GM12873 (cell line): ENCODE data around the gene SMIM11.
"Not testable (repeated sequence)": the region's sequence is repeated elsewhere in the genome, so short reads cannot be mapped to it uniquely, and the experiment has no call there.

Source experiments
- TF ChIP-seq, protein P1 (sequence below): IDR thresholded peaks from 2 replicates; pipeline ENCODE4 v1.5.1; 2012; ENCODE audit warnings: low read depth, mild to moderate bottlenecking, moderate library complexity, low read length, control low read depth; ENCODE audit not compliant: insufficient read depth; ENCODE audit errors: missing control alignments

The SMIM11 gene, protein sequence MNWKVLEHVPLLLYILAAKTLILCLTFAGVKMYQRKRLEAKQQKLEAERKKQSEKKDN

DNA sequence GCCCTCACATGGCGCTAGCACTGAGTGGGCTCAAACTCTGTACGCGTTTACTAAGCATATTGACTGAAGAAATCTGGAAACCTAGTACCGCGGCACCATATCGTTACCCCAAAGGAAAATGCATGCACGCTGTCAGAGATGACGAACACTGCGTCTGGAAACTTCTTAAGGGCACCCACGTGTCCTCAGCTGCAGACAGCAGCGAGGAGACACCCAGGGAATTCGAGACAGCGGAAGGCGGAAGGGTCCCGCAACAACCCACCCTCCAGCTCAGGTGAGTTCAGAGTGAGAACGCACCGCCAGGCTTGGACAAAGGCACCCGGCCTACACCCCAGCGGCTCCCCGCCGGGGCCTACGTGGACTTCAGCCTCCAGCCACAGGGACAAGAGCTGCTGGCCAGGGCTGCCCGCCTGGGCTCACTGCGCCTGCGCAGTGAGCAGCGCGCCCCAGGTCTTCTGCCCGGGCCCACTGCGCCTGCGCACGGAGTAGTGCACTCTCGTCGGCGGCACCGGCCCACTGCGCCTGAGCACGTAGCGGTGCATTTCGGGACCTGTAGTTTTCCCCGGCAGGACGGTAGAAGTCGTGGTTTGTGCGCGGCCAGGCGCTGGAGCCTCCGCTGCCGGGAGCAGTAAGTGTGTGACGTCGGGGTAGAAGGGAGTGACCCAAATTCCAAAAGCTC, at the start of gene SMIM11:
Gene SMIM11 (plus strand): TSS at position 568 of the 679 bp plus-strand sequence. CDS start 3,998 bp downstream, outside the sequence.
- TF ChIP-seq, protein P1, sequence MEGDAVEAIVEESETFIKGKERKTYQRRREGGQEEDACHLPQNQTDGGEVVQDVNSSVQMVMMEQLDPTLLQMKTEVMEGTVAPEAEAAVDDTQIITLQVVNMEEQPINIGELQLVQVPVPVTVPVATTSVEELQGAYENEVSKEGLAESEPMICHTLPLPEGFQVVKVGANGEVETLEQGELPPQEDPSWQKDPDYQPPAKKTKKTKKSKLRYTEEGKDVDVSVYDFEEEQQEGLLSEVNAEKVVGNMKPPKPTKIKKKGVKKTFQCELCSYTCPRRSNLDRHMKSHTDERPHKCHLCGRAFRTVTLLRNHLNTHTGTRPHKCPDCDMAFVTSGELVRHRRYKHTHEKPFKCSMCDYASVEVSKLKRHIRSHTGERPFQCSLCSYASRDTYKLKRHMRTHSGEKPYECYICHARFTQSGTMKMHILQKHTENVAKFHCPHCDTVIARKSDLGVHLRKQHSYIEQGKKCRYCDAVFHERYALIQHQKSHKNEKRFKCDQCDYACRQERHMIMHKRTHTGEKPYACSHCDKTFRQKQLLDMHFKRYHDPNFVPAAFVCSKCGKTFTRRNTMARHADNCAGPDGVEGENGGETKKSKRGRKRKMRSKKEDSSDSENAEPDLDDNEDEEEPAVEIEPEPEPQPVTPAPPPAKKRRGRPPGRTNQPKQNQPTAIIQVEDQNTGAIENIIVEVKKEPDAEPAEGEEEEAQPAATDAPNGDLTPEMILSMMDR: not testable (repeated sequence)

DNA sequence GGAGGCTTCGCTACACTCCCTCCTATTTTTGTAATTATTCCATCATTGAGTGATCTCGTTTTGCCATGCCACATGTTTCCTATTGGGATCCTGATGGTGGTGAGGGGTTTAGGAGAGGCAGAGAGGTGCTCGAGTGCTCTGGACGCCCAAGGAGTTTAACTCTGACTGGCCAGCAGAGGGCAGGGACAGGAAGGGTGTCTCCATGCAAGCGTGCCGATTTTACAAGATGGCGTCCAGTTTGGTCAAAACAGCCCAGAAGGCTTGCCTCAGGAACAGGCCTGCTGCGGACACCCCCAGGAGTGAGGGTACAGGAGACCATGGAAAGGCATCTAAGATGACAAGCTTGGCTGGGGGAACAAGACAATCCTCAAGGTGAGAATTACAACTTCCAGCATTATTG, 45.3 kb upstream of the SMIM11 start:
- TF ChIP-seq, protein P1: no peak

DNA sequence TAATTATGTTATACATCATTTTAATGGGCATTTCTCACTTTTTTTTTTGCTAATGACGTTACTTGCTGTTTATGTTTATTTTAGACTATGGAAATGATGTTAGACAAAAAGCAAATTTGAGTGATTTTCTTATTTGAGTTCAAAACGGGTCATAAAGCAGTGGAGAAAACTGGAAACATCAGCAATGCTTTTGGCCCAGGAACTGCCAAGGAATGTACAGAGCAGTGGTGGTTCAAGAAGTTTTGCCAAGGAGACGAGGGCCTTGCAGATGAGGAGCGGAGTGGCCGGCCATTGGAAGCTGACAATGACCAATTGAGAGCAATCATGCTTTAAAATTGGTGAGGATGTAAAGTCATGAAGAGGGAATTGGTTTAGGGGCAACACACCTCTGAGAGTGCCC, 43.6 kb upstream of the SMIM11 start:
- TF ChIP-seq, protein P1: no peak

DNA sequence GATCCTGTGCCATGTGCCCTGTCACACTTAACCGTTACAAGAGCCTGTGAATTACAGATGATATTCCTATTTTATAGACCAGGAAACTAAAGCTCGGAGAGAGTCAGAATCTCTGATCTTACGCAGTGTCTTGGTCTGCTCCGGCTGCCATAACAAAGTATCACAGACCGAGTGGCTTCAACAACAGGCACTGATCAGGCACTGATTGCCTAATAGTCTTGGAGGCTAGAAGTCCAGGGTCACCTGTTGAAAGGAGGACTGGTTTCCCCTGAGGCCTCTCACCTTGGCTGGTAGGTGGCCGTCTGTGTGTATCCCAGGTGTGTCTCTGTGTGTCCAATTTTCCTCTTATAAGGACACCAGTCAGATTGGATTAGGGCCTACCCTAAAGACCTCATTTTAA, 43.0 kb upstream of the SMIM11 start:
- TF ChIP-seq, protein P1: no peak

DNA sequence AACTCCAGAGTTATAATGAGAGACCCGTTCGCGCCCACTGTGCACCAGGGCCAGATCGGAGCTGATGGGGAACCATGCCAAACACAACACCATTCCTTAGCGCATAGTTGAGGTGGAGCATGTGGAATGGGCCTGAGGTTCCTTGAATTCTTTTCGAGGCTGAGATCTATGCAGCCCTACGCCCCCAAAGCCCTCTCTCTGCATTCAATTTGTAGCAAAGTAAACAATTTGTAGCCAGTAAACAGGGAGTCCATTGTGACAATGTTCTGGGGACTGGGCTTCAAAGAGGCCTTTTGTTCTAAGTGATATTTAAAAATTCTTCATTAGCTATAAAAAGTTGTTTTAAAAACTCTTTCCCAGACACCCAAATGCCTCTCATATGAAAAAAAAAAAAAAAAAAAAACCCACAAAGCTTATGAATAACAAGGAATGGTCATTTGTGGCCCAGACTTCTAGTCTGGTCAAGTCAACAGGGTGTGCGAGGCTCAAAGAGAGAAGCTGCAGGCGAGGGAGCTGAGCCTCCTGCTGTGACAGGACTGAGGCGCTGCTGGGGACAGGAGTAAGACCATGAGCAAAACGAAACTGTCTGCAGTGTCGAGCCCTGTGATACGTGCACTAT, 42.1 kb upstream of the SMIM11 start:
- TF ChIP-seq, protein P1: no peak

DNA sequence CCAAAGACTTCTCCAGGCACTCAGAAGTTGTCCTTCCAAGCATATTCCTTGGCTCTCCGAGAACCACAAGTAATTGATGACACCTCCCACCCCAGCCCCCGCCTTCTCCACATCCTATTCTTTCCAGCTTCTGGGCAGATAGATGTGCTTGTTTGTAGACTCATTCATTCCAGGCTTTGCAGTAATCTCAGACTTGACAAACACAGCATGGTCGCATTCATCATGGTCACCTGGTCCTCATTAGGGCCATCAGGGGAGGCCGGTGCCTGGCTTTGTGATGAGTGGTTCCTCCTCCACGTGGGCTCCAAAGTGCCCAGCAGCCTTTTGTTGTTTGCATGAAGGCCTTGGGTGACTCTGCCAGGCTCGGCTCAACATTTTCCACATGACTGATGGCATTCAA, 40.0 kb upstream of the SMIM11 start:
- TF ChIP-seq, protein P1: no peak

DNA sequence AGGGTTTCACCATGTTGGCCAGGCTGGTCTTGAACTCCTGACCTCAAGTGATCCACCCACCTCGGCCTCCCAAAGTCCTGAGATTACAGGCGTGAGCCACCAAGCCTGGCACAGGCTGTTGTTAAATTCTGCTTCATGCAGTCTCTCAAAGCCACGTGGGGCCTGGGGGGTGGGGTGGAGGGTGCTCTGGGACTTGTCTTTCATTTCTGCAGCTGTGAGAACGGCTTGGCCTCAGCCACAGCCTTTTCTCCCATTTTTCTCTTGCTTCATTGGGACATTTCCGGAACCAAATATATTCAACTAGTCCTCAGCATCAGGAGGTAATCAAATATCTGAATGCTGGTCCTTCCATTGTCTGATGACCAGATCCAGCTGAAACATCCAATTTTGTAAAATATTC, 39.1 kb upstream of the SMIM11 start:
- TF ChIP-seq, protein P1: no peak
